Mammary epithelial cell (primary cell): ENCODE data around the gene COL4A4.

ENCODE experiments used
- CTCF ChIP-seq, 2 donors: IDR thresholded peaks in 1 of 2; conservative IDR thresholded peaks in 1 of 2; 2 replicates each; pipeline ENCODE4 v1.5.1; 2011 to 2012; ENCODE audit warnings: inconsistent platforms in 2 of 2, low read length in 2 of 2, mild to moderate bottlenecking in 2 of 2, control low read depth in 1 of 2, low read depth in 1 of 2; ENCODE audit not compliant: insufficient read depth in 1 of 2; ENCODE audit errors: extremely low read depth in 1 of 2
- EZH2 ChIP-seq: IDR thresholded peaks from 2 replicates; pipeline ENCODE4 v1.6.1; 2012; ENCODE audit warnings: low read length, inconsistent platforms, borderline replicate concordance

GRCh38 chr2:227031379-227031778, 132.6 kb downstream of the COL4A4 start:
- no peak for TF ChIP-seq CTCF (conservative IDR thresholded peaks at IDR 0.05 in 1 of 2, IDR thresholded peaks at IDR 0.05 in 1 of 2; ENCODE audit: extremely low read depth in 1 of 2, insufficient read depth in 1 of 2, low read depth in 1 of 2, low read length in 2 of 2)
- TF ChIP-seq EZH2 = no peak
